Liver (tissue), 9 donors: ENCODE measurements around the gene BRD2. TPM values are rescaled to one million over a fixed set of nuclear protein-coding genes. Genes with fewer than 3 reads are reported as not detected.

ENCODE experiments used
- DNase-seq: peaks from one replicate; pipeline ENCODE4 v3.0.0-alpha.2; 2017; ENCODE audit warnings: low spot score
- H3K27ac ChIP-seq, 2 donors: one replicate each; pipeline ENCODE4 v1.7.0; 2013; ENCODE audit warnings: inconsistent platforms in 2 of 2, low read length in 2 of 2, control low read depth in 1 of 2, low read depth in 1 of 2, mild to moderate bottlenecking in 1 of 2
- H3K27me3 ChIP-seq, 4 donors: one replicate each; pipeline versions ENCODE4 v1.6.1 to v1.7.0; 2013; ENCODE audit warnings: low read length in 3 of 4, inconsistent platforms in 1 of 4, mild to moderate bottlenecking in 1 of 4, moderate library complexity in 1 of 4; ENCODE audit not compliant: control insufficient read depth in 4 of 4, insufficient read depth in 4 of 4
- H3K36me3 ChIP-seq, 4 donors: one replicate each; pipeline versions ENCODE4 v1.6.1 to v1.7.0; 2013; ENCODE audit warnings: low read length in 3 of 4, mild to moderate bottlenecking in 3 of 4, low read depth in 1 of 4, moderate library complexity in 1 of 4; ENCODE audit not compliant: control insufficient read depth in 4 of 4, insufficient read depth in 3 of 4
- H3K4me1 ChIP-seq, 4 donors: one replicate each; pipeline versions ENCODE4 v1.6.1 to v1.7.0; 2013; ENCODE audit warnings: low read length in 3 of 4, mild to moderate bottlenecking in 3 of 4, moderate library complexity in 1 of 4; ENCODE audit not compliant: control insufficient read depth in 4 of 4, insufficient read depth in 4 of 4
- H3K4me3 ChIP-seq, 3 donors: one replicate each; pipeline versions ENCODE4 v1.6.1 to v1.7.0; 2013; ENCODE audit warnings: low read length in 3 of 3, control low read depth in 1 of 3, low read depth in 1 of 3, mild to moderate bottlenecking in 1 of 3
- H3K9ac ChIP-seq, 2 donors: one replicate each; pipeline ENCODE4 v1.7.0; 2013; ENCODE audit warnings: low read length in 2 of 2, mild to moderate bottlenecking in 2 of 2, moderate library complexity in 2 of 2, control low read depth in 1 of 2, low read depth in 1 of 2
- H3K9me3 ChIP-seq, 4 donors: one replicate each; pipeline versions ENCODE4 v1.6.1 to v1.7.0; 2013; ENCODE audit warnings: low read length in 3 of 4; ENCODE audit not compliant: control insufficient read depth in 4 of 4
- EGR1 ChIP-seq, 2 donors: IDR thresholded peaks; 2 replicates each; pipeline ENCODE4 v1.6.1; 2016 to 2018; ENCODE audit warnings: antibody characterized with exemption in 2 of 2, low read depth in 2 of 2
- FOXA1 ChIP-seq: IDR thresholded peaks from 2 replicates; pipeline ENCODE4 v1.6.1; 2016; ENCODE audit warnings: antibody characterized with exemption
- FOXA2 ChIP-seq: IDR thresholded peaks from 2 replicates; pipeline ENCODE4 v1.6.1; 2016; ENCODE audit warnings: antibody characterized with exemption
- GABPA ChIP-seq, 2 donors: IDR thresholded peaks in 1 of 2; conservative IDR thresholded peaks in 1 of 2; 2 replicates each; pipeline ENCODE4 v1.6.1; 2016; ENCODE audit warnings: antibody characterized with exemption in 2 of 2, mild to moderate bottlenecking in 1 of 2, moderate library complexity in 1 of 2
- HNF4A ChIP-seq, 2 donors: conservative IDR thresholded peaks; 2 replicates each; pipeline ENCODE4 v1.6.1; 2016; ENCODE audit warnings: antibody characterized with exemption in 2 of 2, mild to moderate bottlenecking in 2 of 2
- HNF4G ChIP-seq: IDR thresholded peaks from 2 replicates; pipeline ENCODE4 v1.6.1; 2016; ENCODE audit warnings: antibody characterized with exemption
- JUND ChIP-seq, 2 donors: IDR thresholded peaks; 2 replicates each; pipeline ENCODE4 v1.6.1; 2016; ENCODE audit warnings: antibody characterized with exemption in 2 of 2
- NR2F2 ChIP-seq: IDR thresholded peaks from 2 replicates; pipeline ENCODE4 v1.6.1; 2016; ENCODE audit warnings: antibody characterized with exemption
- RAD21 ChIP-seq, 2 donors: IDR thresholded peaks; 2 replicates each; pipeline ENCODE4 v1.6.1; 2016; ENCODE audit warnings: antibody characterized with exemption in 2 of 2, mild to moderate bottlenecking in 2 of 2
- RXRA ChIP-seq, 2 donors: IDR thresholded peaks; 2 replicates each; pipeline ENCODE4 v1.6.1; 2017 to 2018; ENCODE audit warnings: antibody characterized with exemption in 2 of 2, mild to moderate bottlenecking in 1 of 2
- SP1 ChIP-seq: IDR thresholded peaks from 2 replicates; pipeline ENCODE4 v1.6.1; 2018; ENCODE audit warnings: antibody characterized with exemption, mild to moderate bottlenecking
- TAF1 ChIP-seq: conservative IDR thresholded peaks from 2 replicates; pipeline ENCODE4 v1.6.1; 2016; ENCODE audit warnings: antibody characterized with exemption, mild to moderate bottlenecking
- YY1 ChIP-seq: IDR thresholded peaks from 2 replicates; pipeline ENCODE4 v1.6.1; 2016; ENCODE audit warnings: antibody characterized with exemption, mild to moderate bottlenecking
- WGBS: extraction: QIAGEN DNeasy Blood & Tissue Kit; methylation state at CpG from one replicate; pipeline ENCODE4 v1.1.7; 2013; 5-methylcytosine and 5-hydroxymethylcytosine counted together
- polyA plus RNA-seq, 2 donors: library from polyadenylated mRNA; stranded (reverse) in 1 of 2; unstranded in 1 of 2; fragments of 200-250 nt in 1 of 2; fragments of >200 nt in 1 of 2; fragmentation: Nextera tagmentation in 1 of 2; extraction: Ambion mirVana in 1 of 2; gene quantifications; one replicate each; pipeline versions ENCODE4 v1.2.1 to v1.2.3, GENCODE V29; 2013 to 2015
- total RNA-seq, 2 donors: library from RNA; depleted of rRNA; stranded (reverse); fragments of >200 nt; gene quantifications; one replicate each; pipeline ENCODE4 v1.2.3, GENCODE V29; 2014
- TF ChIP-seq, protein P1 (sequence below): IDR thresholded peaks from 2 replicates; pipeline ENCODE4 v1.6.1; 2016; ENCODE audit warnings: antibody characterized with exemption, mild to moderate bottlenecking
- TF ChIP-seq, protein P2 (sequence below): IDR thresholded peaks from 2 replicates; pipeline ENCODE4 v1.6.1; 2016; ENCODE audit warnings: antibody characterized with exemption
- TF ChIP-seq, protein P3 (sequence below): IDR thresholded peaks from 2 replicates; pipeline ENCODE4 v1.6.1; 2016; ENCODE audit warnings: antibody characterized with exemption
- TF ChIP-seq, protein P4 (sequence below): IDR thresholded peaks from 2 replicates; pipeline ENCODE4 v1.6.1; 2016; ENCODE audit warnings: antibody characterized with exemption
- TF ChIP-seq, protein P5 (sequence below): fragments of 150-350 bp; IDR thresholded peaks from 2 replicates; pipeline ENCODE4 v1.5.1; 2017; ENCODE audit warnings: improper control_type of control experiment, low read depth, low read length; ENCODE audit not compliant: missing input control
- donor health status: healthy.
- donor health status: healthy.
- donor health status: healthy.
- donor health status: healthy.
- donor health status: healthy.

The BRD2 gene
- total and polyA plus RNA-seq, 4 donors, result 29.8 to 100 (median 50.2) TPM

DNA sequence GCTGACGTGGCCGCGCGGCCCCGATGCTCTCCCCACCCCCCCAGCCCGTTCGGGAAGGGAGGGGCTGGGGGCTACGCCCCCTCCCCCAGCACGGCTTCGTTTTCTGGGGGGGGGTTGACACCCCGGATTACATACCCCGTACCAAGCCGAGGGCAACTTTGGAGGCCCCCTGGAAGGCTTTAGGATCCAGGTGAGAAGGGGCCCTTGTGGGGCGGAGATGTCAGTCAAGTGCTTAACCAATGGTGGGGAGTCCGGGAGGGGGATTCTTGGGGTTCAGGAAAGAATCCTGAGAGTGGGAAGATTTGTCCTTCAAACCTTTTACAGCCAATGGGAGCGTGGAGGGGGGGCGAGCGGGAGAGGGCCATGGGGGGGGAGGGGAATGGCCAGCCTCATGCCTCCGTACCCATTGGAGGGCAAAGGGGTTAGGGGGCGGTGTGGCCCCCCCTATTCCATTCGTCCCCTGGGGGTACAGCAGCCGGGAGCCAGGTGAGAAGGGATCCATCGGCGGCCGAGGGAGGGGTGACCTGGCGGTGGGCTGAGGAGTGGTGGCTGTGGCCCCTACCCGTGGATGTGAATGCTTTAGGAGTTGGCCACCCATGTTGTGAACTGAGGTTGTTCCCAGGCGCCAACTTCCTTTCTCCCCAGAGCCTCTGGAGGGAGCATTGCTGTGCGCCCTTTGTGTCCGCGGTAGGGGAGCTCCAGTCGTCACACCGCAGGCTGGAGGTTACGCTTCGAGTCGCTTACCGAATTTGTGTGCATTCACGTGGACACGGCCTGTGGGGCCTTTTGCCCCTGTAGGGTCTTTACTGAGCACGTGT, 682 bp downstream of the BRD2 start:
- peak; percentile 71 for DNase-seq
- under 1% methylated on average over 40 of the region's 40 CpGs for WGBS
- H3K9me3 ChIP-seq, result no peaks in the 10 kb centered on the region
- TF ChIP-seq, protein P1, sequence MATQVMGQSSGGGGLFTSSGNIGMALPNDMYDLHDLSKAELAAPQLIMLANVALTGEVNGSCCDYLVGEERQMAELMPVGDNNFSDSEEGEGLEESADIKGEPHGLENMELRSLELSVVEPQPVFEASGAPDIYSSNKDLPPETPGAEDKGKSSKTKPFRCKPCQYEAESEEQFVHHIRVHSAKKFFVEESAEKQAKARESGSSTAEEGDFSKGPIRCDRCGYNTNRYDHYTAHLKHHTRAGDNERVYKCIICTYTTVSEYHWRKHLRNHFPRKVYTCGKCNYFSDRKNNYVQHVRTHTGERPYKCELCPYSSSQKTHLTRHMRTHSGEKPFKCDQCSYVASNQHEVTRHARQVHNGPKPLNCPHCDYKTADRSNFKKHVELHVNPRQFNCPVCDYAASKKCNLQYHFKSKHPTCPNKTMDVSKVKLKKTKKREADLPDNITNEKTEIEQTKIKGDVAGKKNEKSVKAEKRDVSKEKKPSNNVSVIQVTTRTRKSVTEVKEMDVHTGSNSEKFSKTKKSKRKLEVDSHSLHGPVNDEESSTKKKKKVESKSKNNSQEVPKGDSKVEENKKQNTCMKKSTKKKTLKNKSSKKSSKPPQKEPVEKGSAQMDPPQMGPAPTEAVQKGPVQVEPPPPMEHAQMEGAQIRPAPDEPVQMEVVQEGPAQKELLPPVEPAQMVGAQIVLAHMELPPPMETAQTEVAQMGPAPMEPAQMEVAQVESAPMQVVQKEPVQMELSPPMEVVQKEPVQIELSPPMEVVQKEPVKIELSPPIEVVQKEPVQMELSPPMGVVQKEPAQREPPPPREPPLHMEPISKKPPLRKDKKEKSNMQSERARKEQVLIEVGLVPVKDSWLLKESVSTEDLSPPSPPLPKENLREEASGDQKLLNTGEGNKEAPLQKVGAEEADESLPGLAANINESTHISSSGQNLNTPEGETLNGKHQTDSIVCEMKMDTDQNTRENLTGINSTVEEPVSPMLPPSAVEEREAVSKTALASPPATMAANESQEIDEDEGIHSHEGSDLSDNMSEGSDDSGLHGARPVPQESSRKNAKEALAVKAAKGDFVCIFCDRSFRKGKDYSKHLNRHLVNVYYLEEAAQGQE, result peak; percentile 11
- TF ChIP-seq EGR1 (IDR thresholded peaks at IDR 0.05; ENCODE audit: low read depth in 2 of 2), result no peak
- peaks cover 0 to 6% (median 1%) of the 10 kb centered on the region in 4 donors for H3K36me3 ChIP-seq
- H3K9ac ChIP-seq, result peak overlapping the region; percentile 96 to 98
- peak overlapping the region; percentile 99 to 100 for H3K27ac ChIP-seq
- peak overlapping the region; percentile 63 to 81 (median 75) for H3K4me3 ChIP-seq
- peaks cover 0 to 24% (median 13%) of the 10 kb centered on the region in 4 donors for H3K4me1 ChIP-seq
- no peaks in the 10 kb centered on the region for H3K27me3 ChIP-seq

DNA sequence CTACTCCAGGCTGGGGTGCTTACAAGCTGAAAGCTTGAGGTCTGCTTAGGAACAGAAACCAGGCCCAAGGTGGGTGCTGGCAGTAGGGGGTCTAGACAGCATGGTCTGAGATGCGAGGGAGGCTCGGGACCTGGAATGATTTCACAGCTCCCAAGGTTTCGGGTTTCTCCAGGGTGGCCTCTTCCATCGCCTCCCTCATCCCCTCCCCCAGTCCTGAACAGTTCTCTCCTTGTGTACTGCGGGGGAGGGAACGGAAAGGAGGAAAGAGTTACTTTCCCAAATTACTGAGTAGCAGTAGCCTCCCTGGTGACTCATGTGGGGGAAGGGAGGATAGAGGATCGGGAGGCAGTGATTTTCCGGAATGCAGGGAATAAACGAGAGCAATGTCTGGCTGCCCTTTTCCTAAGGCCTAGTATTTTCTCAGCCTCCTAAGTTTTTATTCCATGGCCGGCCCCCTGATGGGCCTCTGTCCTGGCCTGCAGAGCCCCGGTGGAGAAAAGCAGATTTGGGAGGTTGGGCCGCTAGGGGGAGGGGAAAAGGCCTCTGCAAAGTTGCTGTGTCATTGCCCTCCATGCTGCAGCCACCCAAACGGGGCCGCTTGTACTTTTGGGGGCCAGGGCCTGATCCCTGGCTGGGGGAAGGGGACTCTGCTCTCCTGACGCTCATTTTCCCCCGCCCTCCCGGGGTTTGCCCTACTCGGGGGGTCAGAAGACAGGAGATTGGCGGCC, 1.5 kb downstream of the BRD2 start:
- Histone ChIP-seq H3K9ac (peak overlapping the region; percentile 96 to 98), H3K4me1 (peaks cover 0 to 30% (median 20%) of the 10 kb centered on the region in 4 donors), H3K9me3 (no peaks in the 10 kb centered on the region), H3K27ac (peak overlapping the region; percentile 99 to 100), H3K27me3 (no peaks in the 10 kb centered on the region), H3K4me3 (peak overlapping the region; percentile 63 to 81 (median 75)), H3K36me3 (peaks cover 4 to 7% (median 6%) of the 10 kb centered on the region in 4 donors)
- TF ChIP-seq, protein P2, sequence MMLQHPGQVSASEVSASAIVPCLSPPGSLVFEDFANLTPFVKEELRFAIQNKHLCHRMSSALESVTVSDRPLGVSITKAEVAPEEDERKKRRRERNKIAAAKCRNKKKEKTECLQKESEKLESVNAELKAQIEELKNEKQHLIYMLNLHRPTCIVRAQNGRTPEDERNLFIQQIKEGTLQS, result peak; percentile 63
- TF ChIP-seq GABPA (IDR thresholded peaks at IDR 0.05 in 1 of 2, conservative IDR thresholded peaks at IDR 0.05 in 1 of 2) (no peak), YY1 (peak; percentile 97), FOXA2 (peak; percentile 32), FOXA1 (no peak), JUND (IDR thresholded peaks at IDR 0.05) (peak; percentile 71 to 79), HNF4G (no peak), RAD21 (IDR thresholded peaks at IDR 0.05) (peak in 1 of 2 donors; percentile 6), SP1 (peak; percentile 48), NR2F2 (peak; percentile 52), HNF4A (conservative IDR thresholded peaks at IDR 0.05) (peak in 1 of 2 donors; percentile 21), EGR1 (IDR thresholded peaks at IDR 0.05; ENCODE audit: low read depth in 2 of 2) (peak in 1 of 2 donors; percentile 81), RXRA (IDR thresholded peaks at IDR 0.05) (peak; percentile 48 to 65), TAF1 (peak; percentile 22)
- TF ChIP-seq, protein P3, sequence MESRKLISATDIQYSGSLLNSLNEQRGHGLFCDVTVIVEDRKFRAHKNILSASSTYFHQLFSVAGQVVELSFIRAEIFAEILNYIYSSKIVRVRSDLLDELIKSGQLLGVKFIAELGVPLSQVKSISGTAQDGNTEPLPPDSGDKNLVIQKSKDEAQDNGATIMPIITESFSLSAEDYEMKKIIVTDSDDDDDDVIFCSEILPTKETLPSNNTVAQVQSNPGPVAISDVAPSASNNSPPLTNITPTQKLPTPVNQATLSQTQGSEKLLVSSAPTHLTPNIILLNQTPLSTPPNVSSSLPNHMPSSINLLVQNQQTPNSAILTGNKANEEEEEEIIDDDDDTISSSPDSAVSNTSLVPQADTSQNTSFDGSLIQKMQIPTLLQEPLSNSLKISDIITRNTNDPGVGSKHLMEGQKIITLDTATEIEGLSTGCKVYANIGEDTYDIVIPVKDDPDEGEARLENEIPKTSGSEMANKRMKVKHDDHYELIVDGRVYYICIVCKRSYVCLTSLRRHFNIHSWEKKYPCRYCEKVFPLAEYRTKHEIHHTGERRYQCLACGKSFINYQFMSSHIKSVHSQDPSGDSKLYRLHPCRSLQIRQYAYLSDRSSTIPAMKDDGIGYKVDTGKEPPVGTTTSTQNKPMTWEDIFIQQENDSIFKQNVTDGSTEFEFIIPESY, result no peak
- TF ChIP-seq, protein P4, sequence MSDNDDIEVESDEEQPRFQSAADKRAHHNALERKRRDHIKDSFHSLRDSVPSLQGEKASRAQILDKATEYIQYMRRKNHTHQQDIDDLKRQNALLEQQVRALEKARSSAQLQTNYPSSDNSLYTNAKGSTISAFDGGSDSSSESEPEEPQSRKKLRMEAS, result no peak
- TF ChIP-seq, protein P5, sequence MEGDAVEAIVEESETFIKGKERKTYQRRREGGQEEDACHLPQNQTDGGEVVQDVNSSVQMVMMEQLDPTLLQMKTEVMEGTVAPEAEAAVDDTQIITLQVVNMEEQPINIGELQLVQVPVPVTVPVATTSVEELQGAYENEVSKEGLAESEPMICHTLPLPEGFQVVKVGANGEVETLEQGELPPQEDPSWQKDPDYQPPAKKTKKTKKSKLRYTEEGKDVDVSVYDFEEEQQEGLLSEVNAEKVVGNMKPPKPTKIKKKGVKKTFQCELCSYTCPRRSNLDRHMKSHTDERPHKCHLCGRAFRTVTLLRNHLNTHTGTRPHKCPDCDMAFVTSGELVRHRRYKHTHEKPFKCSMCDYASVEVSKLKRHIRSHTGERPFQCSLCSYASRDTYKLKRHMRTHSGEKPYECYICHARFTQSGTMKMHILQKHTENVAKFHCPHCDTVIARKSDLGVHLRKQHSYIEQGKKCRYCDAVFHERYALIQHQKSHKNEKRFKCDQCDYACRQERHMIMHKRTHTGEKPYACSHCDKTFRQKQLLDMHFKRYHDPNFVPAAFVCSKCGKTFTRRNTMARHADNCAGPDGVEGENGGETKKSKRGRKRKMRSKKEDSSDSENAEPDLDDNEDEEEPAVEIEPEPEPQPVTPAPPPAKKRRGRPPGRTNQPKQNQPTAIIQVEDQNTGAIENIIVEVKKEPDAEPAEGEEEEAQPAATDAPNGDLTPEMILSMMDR, result peak; percentile 21
- TF ChIP-seq, protein P1, result no peak
- under 1% methylated on average over 19 of the region's 19 CpGs for WGBS
- peak; percentile 88 for DNase-seq
